Neural progenitor cell (in vitro differentiated cells): ENCODE results near the gene PUM2. TPM values are rescaled to one million over a fixed set of nuclear protein-coding genes. Genes with fewer than 3 reads are reported as not detected.
A peak's percentile ranks its signal among the peaks of the same experiment; 100 is the strongest.

Experiments used
- DNase-seq: peaks from one replicate; pipeline ENCODE4 v3.0.0-alpha.2; 2016; ENCODE audit warnings: low spot score
- H2AFZ ChIP-seq: fragments of 200-600 bp; sonication (generic); replicated peaks from 2 replicates; pipeline ENCODE4 v1.6.1; 2016; ENCODE audit warnings: antibody characterized with exemption
- H3F3A ChIP-seq: fragments of 200-600 bp; sonication (generic); 2 replicates; pipeline ENCODE4 v1.6.1; 2016; ENCODE audit warnings: antibody characterized with exemption, low read depth
- H3K27ac ChIP-seq: fragments of 200-600 bp; sonication (generic); 2 replicates; pipeline ENCODE4 v1.5.1; 2016; ENCODE audit warnings: mild to moderate bottlenecking
- H3K27me3 ChIP-seq: fragments of 200-600 bp; sonication (generic); 2 replicates; pipeline ENCODE4 v1.6.1; 2016; ENCODE audit warnings: mild to moderate bottlenecking, moderate library complexity
- H3K36me3 ChIP-seq: fragments of 200-600 bp; sonication (generic); 2 replicates; pipeline ENCODE4 v1.5.1; 2016
- H3K4me1 ChIP-seq: fragments of 200-600 bp; sonication (generic); 2 replicates; pipeline ENCODE4 v1.6.1; 2016; ENCODE audit warnings: mixed run types
- H3K4me2 ChIP-seq: fragments of 200-600 bp; sonication (generic); 2 replicates; pipeline ENCODE4 v1.6.1; 2016
- H3K4me3 ChIP-seq: fragments of 200-600 bp; sonication (generic); 2 replicates; pipeline ENCODE4 v1.5.1; 2016
- H3K79me2 ChIP-seq: fragments of 200-600 bp; sonication (generic); 2 replicates; pipeline ENCODE4 v1.6.1; 2016; ENCODE audit warnings: low read depth
- H3K9ac ChIP-seq: fragments of 200-600 bp; sonication (generic); 2 replicates; pipeline ENCODE4 v1.6.1; 2016
- H3K9me3 ChIP-seq: fragments of 200-600 bp; sonication (generic); 2 replicates; pipeline ENCODE4 v1.5.1; 2016; ENCODE audit warnings: low read depth
- H4K20me1 ChIP-seq: fragments of 200-600 bp; sonication (generic); 2 replicates; pipeline ENCODE4 v1.6.1; 2016; ENCODE audit warnings: low read depth
- H3K27ac Mint-ChIP-seq: 3 replicates; pipeline ENCODE4 v1.8.0; 2021; ENCODE audit warnings: mixed read lengths
- H3K27me3 Mint-ChIP-seq: 2 replicates; pipeline ENCODE4 v1.8.0; 2022; ENCODE audit warnings: low read depth, mild to moderate bottlenecking, inconsistent platforms, moderate library complexity, mixed read lengths; ENCODE audit not compliant: insufficient read depth
- H3K36me3 Mint-ChIP-seq: 3 replicates; pipeline ENCODE4 v1.8.0; 2021; ENCODE audit warnings: mixed read lengths
- H3K4me1 Mint-ChIP-seq: 3 replicates; pipeline ENCODE4 v1.8.0; 2021; ENCODE audit warnings: mixed read lengths
- H3K4me3 Mint-ChIP-seq: 3 replicates; pipeline ENCODE4 v1.8.0; 2021; ENCODE audit warnings: mild to moderate bottlenecking, moderate library complexity, mixed read lengths
- H3K9me3 Mint-ChIP-seq: 3 replicates; pipeline ENCODE4 v1.8.0; 2020; ENCODE audit warnings: mixed read lengths
- CTCF ChIP-seq: fragments of 200-600 bp; sonication (generic); IDR thresholded peaks from 2 replicates; pipeline ENCODE4 v1.5.1; 2017; ENCODE audit warnings: antibody characterized with exemption, mild to moderate bottlenecking
- EZH2 ChIP-seq: fragments of 200-600 bp; sonication (generic); IDR thresholded peaks from 2 replicates; pipeline ENCODE4 v1.6.1; 2017; ENCODE audit warnings: antibody characterized with exemption, mild to moderate bottlenecking, moderate library complexity
- EZH2phosphoT487 ChIP-seq: fragments of 200-600 bp; sonication (generic); IDR thresholded peaks from 2 replicates; pipeline ENCODE4 v1.6.1; 2017; ENCODE audit warnings: antibody characterized with exemption
- total RNA-seq: library from RNA; depleted of rRNA; stranded (reverse); fragments of >200 nt; gene quantifications from 2 replicates; pipeline ENCODE4 v1.2.3, GENCODE V29; 2015; ENCODE audit warnings: low replicate concordance

Gene PUM2
- total RNA-seq, 1 donor from 2014 or later: 88.4 TPM

- no peaks in the 10 kb centered on the region for H3K27me3 ChIP-seq
- peaks cover 41% of the 10 kb centered on the region for H3K36me3 ChIP-seq
- H3K9me3 ChIP-seq: no peaks in the 10 kb centered on the region
- no peaks in the 10 kb centered on the region for H3K9me3 Mint-ChIP-seq
- peaks cover 68% of the 10 kb centered on the region for H3K79me2 ChIP-seq
- no peak overlapping the region for H3K4me3 ChIP-seq
- no peak overlapping the region for H3K9ac ChIP-seq
- TF ChIP-seq CTCF: no peak
- TF ChIP-seq EZH2: no peak
- TF ChIP-seq EZH2phosphoT487: no peak
- H3K27me3 Mint-ChIP-seq: no peaks in the 10 kb centered on the region
- peaks cover 57% of the 10 kb centered on the region for H3F3A ChIP-seq
- peaks cover 8% of the 10 kb centered on the region for H3K4me1 Mint-ChIP-seq
- H3K27ac Mint-ChIP-seq: no peak overlapping the region
- peaks cover 33% of the 10 kb centered on the region for H3K36me3 Mint-ChIP-seq
- no peak overlapping the region for H3K27ac ChIP-seq
- H4K20me1 ChIP-seq: peaks cover 40% of the 10 kb centered on the region
- no peak overlapping the region for H3K4me3 Mint-ChIP-seq
- no peak for DNase-seq
- H3K4me2 ChIP-seq: no peak overlapping the region
- H2AFZ ChIP-seq: no peak overlapping the region
- H3K4me1 ChIP-seq: no peaks in the 10 kb centered on the region
Measured at GRCh38 chr2:20294231-20294630, 56.4 kb downstream of the PUM2 start.

- Mint-ChIP-seq H3K4me3 (no peak overlapping the region), H3K36me3 (peaks cover 27% of the 10 kb centered on the region), H3K9me3 (no peaks in the 10 kb centered on the region), H3K27me3 (no peaks in the 10 kb centered on the region), H3K4me1 (peaks cover 8% of the 10 kb centered on the region), H3K27ac (no peak overlapping the region)
- H3K27ac ChIP-seq: peak overlapping the region; percentile 30
- no peaks in the 10 kb centered on the region for H3K4me1 ChIP-seq
- H3K9me3 ChIP-seq: no peaks in the 10 kb centered on the region
- no peak for DNase-seq
- peaks cover 68% of the 10 kb centered on the region for H3K79me2 ChIP-seq
- no peak overlapping the region for H3K4me2 ChIP-seq
- peaks cover 39% of the 10 kb centered on the region for H4K20me1 ChIP-seq
- no peak overlapping the region for H2AFZ ChIP-seq
- peaks cover 57% of the 10 kb centered on the region for H3F3A ChIP-seq
- no peak overlapping the region for H3K9ac ChIP-seq
- TF ChIP-seq EZH2: no peak
- peaks cover 38% of the 10 kb centered on the region for H3K36me3 ChIP-seq
- no peaks in the 10 kb centered on the region for H3K27me3 ChIP-seq
- H3K4me3 ChIP-seq: no peak overlapping the region
Measured at GRCh38 chr2:20292984-20293383, 57.7 kb downstream of the PUM2 start.

GRCh38 chr2:20291846-20292408, 58.7 kb downstream of the PUM2 start:
- no peak overlapping the region for H3K4me2 ChIP-seq
- peaks cover 51% of the 10 kb centered on the region for H3F3A ChIP-seq
- peaks cover 21% of the 10 kb centered on the region for H3K36me3 Mint-ChIP-seq
- H3K27ac Mint-ChIP-seq: no peak overlapping the region
- no peak overlapping the region for H3K4me3 Mint-ChIP-seq
- H3K9me3 ChIP-seq: no peaks in the 10 kb centered on the region
- H3K4me3 ChIP-seq: no peak overlapping the region
- H2AFZ ChIP-seq: no peak overlapping the region
- peak; percentile 31 for DNase-seq
- H3K9ac ChIP-seq: no peak overlapping the region
- no peaks in the 10 kb centered on the region for H3K27me3 Mint-ChIP-seq
- H3K9me3 Mint-ChIP-seq: no peaks in the 10 kb centered on the region
- TF ChIP-seq EZH2phosphoT487: no peak
- no peak for TF ChIP-seq CTCF
- TF ChIP-seq EZH2: no peak
- H3K4me1 Mint-ChIP-seq: peaks cover 8% of the 10 kb centered on the region
- no peaks in the 10 kb centered on the region for H3K4me1 ChIP-seq
- H3K27ac ChIP-seq: peak overlapping the region; percentile 30
- H3K27me3 ChIP-seq: no peaks in the 10 kb centered on the region
- peaks cover 37% of the 10 kb centered on the region for H4K20me1 ChIP-seq
- H3K79me2 ChIP-seq: peaks cover 68% of the 10 kb centered on the region
- H3K36me3 ChIP-seq: peaks cover 31% of the 10 kb centered on the region

GRCh38 chr2:20291106-20291564, 59.5 kb downstream of the PUM2 start:
- Histone ChIP-seq H3K79me2 (peaks cover 72% of the 10 kb centered on the region), H3K9me3 (no peaks in the 10 kb centered on the region), H3K4me2 (no peak overlapping the region), H3K4me1 (no peaks in the 10 kb centered on the region), H3K27ac (peak overlapping the region; percentile 30), H3K4me3 (no peak overlapping the region), H4K20me1 (peaks cover 44% of the 10 kb centered on the region), H3K27me3 (no peaks in the 10 kb centered on the region), H2AFZ (no peak overlapping the region), H3F3A (peaks cover 52% of the 10 kb centered on the region), H3K9ac (no peak overlapping the region), H3K36me3 (peaks cover 28% of the 10 kb centered on the region)
- Mint-ChIP-seq H3K36me3 (peaks cover 16% of the 10 kb centered on the region), H3K4me3 (no peak overlapping the region), H3K27ac (no peak overlapping the region), H3K9me3 (no peaks in the 10 kb centered on the region), H3K4me1 (peaks cover 8% of the 10 kb centered on the region), H3K27me3 (no peaks in the 10 kb centered on the region)
- peak; percentile 78 for TF ChIP-seq CTCF
- TF ChIP-seq EZH2phosphoT487: no peak
- peak; percentile 88 for DNase-seq
